NCI-H146 (cell line): ENCODE measurements around the gene FOXN3.

Source experiments
- DNase-seq: peaks from one replicate; lab custom pipeline; 2025; lab: John Stamatoyannopoulos, UW

FOXN3 gene

GRCh38 chr14:89432226-89432625, 15.2 kb upstream of the FOXN3 start:
- DNase-seq = peak; percentile 42

GRCh38 chr14:89430391-89431236, 13.6 kb upstream of the FOXN3 start:
- DNase-seq = no peak

GRCh38 chr14:89429199-89430181, 12.5 kb upstream of the FOXN3 start:
- peak; percentile 11 for DNase-seq

- peak; percentile 92 for DNase-seq
These were observed 11.6 kb upstream of the FOXN3 start for GRCh38 chr14:89428546-89429198.

- DNase-seq = no peak
These were observed 11.1 kb upstream of the FOXN3 start for GRCh38 chr14:89428173-89428523.

- DNase-seq = no peak
These were observed 10.6 kb upstream of the FOXN3 start for GRCh38 chr14:89427426-89428172.

- DNase-seq = no peak
These were observed 8.9 kb upstream of the FOXN3 start for GRCh38 chr14:89425931-89426330.

- peak; percentile 3 for DNase-seq
These were observed 7.2 kb upstream of the FOXN3 start for GRCh38 chr14:89424241-89424640.

GRCh38 chr14:89422952-89423345, 5.9 kb upstream of the FOXN3 start:
- DNase-seq = no peak

GRCh38 chr14:89422181-89422951, 5.3 kb upstream of the FOXN3 start:
- DNase-seq = no peak

- DNase-seq = peak; percentile 20
These were observed 3.5 kb upstream of the FOXN3 start for GRCh38 chr14:89420502-89420901.

GRCh38 chr14:89419973-89420482, 3.0 kb upstream of the FOXN3 start:
- DNase-seq = no peak

- no peak for DNase-seq
These were observed 1.9 kb upstream of the FOXN3 start for GRCh38 chr14:89418976-89419375.

- peak; percentile 5 for DNase-seq
These were observed 1.4 kb upstream of the FOXN3 start for GRCh38 chr14:89418452-89418851.

GRCh38 chr14:89417465-89418225, 612 bp upstream of the FOXN3 start:
- peak; percentile 63 for DNase-seq

GRCh38 chr14:89416002-89416995, 734 bp downstream of the FOXN3 start:
- DNase-seq = peak; percentile 84

GRCh38 chr14:89415159-89415558, 1.9 kb downstream of the FOXN3 start:
- DNase-seq = no peak

GRCh38 chr14:89411976-89412375, 5.1 kb downstream of the FOXN3 start:
- DNase-seq = no peak

- DNase-seq = no peak
These were observed 7.1 kb downstream of the FOXN3 start for GRCh38 chr14:89409961-89410360.
